HCT116 (cell line): ENCODE measurements around the gene R3HDML.

Source experiments
- CEBPB ChIP-seq: IDR thresholded peaks from 2 replicates; pipeline ENCODE4 v1.6.1; 2012; ENCODE audit warnings: low read depth
- CTCF ChIP-seq, 3 experiments: fragments of 200-600 bp in 1 of 3; sonication (generic) in 1 of 3; IDR thresholded peaks in 2 of 3; conservative IDR thresholded peaks in 1 of 3; 2 replicates each; pipeline ENCODE4 v1.5.1; 2012 to 2017; ENCODE audit warnings: low read depth in 2 of 3, low read length in 2 of 3, antibody characterized with exemption in 1 of 3, borderline replicate concordance in 1 of 3, control low read depth in 1 of 3, mild to moderate bottlenecking in 1 of 3, mixed read lengths in 1 of 3, mixed run types in 1 of 3, moderate library complexity in 1 of 3; ENCODE audit not compliant: insufficient read depth in 1 of 3
- ELF1 ChIP-seq: IDR thresholded peaks from 2 replicates; pipeline ENCODE4 v1.6.1; 2012; ENCODE audit warnings: low read depth, borderline replicate concordance
- EZH2 ChIP-seq: fragments of 200-600 bp; sonication (generic); IDR thresholded peaks from 2 replicates; pipeline ENCODE4 v1.6.1; 2017; ENCODE audit warnings: antibody characterized with exemption, mixed run types
- MAX ChIP-seq: IDR thresholded peaks from 2 replicates; pipeline ENCODE4 v1.6.1; 2012
- POLR2A ChIP-seq: IDR thresholded peaks from 2 replicates; pipeline ENCODE4 v1.7.0; 2011; ENCODE audit warnings: borderline replicate concordance; ENCODE audit not compliant: insufficient read depth, insufficient read length; ENCODE audit errors: extremely low read depth
- POLR2AphosphoS5 ChIP-seq: IDR thresholded peaks from 2 replicates; pipeline ENCODE4 v1.6.1; 2011; ENCODE audit warnings: mild to moderate bottlenecking, low read depth, low read length, moderate library complexity
- RAD21 ChIP-seq: IDR thresholded peaks from 2 replicates; pipeline ENCODE4 v1.6.1; 2012; ENCODE audit warnings: low read depth, mild to moderate bottlenecking
- REST ChIP-seq: IDR thresholded peaks from 2 replicates; pipeline ENCODE4 v1.6.1; 2012; ENCODE audit warnings: low read depth
- SP1 ChIP-seq: IDR thresholded peaks from 2 replicates; pipeline ENCODE4 v1.6.1; 2012; ENCODE audit warnings: low read depth
- TCF7L2 ChIP-seq: IDR thresholded peaks from 2 replicates; pipeline ENCODE4 v1.7.0; 2011; ENCODE audit warnings: borderline replicate concordance, inconsistent platforms; ENCODE audit not compliant: insufficient read depth, insufficient read length; ENCODE audit errors: extremely low read depth
- YY1 ChIP-seq: IDR thresholded peaks from 2 replicates; pipeline ENCODE4 v1.6.1; 2011; ENCODE audit warnings: low read length, low read depth, moderate library complexity, mild to moderate bottlenecking; ENCODE audit not compliant: insufficient replicate concordance; ENCODE audit errors: extremely low read depth

GRCh38 chr20:44334306-44334705 lies 2.5 kb upstream of the R3HDML start:
- TF ChIP-seq CTCF (IDR thresholded peaks at IDR 0.05 in 2 of 3, conservative IDR thresholded peaks at IDR 0.05 in 1 of 3; ENCODE audit: borderline replicate concordance in 1 of 3, insufficient read depth in 1 of 3, low read depth in 2 of 3, low read length in 2 of 3) (no peak), SP1 (no peak), POLR2A (no peak), MAX (no peak), RAD21 (no peak), YY1 (no peak), CEBPB (no peak), ELF1 (no peak), EZH2 (no peak), REST (no peak), POLR2AphosphoS5 (no peak), TCF7L2 (no peak)
